ENCODE data around the gene DNASE1L1.

The DNASE1L1 gene

GRCh38 chrX:154412468-154412867 is 3.4 kb upstream of the DNASE1L1 start:
- TF ChIP-seq, protein P1, sequence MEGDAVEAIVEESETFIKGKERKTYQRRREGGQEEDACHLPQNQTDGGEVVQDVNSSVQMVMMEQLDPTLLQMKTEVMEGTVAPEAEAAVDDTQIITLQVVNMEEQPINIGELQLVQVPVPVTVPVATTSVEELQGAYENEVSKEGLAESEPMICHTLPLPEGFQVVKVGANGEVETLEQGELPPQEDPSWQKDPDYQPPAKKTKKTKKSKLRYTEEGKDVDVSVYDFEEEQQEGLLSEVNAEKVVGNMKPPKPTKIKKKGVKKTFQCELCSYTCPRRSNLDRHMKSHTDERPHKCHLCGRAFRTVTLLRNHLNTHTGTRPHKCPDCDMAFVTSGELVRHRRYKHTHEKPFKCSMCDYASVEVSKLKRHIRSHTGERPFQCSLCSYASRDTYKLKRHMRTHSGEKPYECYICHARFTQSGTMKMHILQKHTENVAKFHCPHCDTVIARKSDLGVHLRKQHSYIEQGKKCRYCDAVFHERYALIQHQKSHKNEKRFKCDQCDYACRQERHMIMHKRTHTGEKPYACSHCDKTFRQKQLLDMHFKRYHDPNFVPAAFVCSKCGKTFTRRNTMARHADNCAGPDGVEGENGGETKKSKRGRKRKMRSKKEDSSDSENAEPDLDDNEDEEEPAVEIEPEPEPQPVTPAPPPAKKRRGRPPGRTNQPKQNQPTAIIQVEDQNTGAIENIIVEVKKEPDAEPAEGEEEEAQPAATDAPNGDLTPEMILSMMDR (IDR thresholded peaks at IDR 0.05), result no peak

DNA sequence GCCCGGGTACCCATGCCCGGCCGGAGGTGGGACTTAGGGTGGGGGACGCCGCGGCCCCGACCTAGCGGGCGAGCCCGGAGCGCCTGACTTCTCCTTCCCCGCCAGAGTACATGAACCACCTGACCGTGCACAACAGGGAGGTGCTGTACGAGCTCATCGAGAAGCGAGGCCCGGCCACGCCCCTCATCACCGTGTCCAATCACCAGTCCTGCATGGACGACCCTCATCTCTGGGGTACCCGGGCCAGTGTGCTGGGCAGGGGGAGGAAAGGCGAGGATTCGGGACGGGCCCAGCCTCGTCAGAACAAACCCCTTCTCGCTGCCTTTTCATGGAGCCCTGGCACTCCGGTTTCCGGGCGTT is 2.9 kb upstream of the DNASE1L1 start:
- TF ChIP-seq, protein P1 (IDR thresholded peaks at IDR 0.05), result no peak

DNA sequence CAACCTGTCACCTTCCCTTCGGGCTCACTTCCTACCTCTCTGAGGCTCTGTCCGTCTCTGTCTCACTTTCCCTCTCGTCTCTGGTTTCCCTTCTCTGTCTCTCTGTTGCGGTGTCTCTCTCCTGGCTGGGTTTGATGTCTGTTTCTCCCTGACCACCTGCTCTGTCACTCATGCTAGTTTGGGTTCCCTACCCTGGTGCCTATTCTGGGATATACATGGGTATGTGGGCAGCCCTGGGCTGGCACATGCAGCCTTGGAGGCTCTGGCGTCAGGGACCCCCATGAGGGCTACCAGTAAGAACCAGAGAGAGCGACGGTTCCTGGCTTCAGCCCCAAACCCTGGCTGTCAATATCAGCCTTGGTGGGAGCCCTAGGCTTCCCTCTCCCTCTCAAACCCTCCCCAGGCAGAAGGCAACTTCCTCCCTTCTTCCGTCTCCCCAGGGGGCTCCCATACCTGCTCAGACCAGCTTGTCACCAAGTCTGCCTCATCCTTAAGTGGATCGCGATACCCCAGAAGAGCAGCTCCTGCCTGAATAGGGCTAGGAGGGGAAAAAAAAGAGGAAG is 314 bp downstream of the DNASE1L1 start:
- TF ChIP-seq, protein P1 (IDR thresholded peaks at IDR 0.05), result no peak

DNA sequence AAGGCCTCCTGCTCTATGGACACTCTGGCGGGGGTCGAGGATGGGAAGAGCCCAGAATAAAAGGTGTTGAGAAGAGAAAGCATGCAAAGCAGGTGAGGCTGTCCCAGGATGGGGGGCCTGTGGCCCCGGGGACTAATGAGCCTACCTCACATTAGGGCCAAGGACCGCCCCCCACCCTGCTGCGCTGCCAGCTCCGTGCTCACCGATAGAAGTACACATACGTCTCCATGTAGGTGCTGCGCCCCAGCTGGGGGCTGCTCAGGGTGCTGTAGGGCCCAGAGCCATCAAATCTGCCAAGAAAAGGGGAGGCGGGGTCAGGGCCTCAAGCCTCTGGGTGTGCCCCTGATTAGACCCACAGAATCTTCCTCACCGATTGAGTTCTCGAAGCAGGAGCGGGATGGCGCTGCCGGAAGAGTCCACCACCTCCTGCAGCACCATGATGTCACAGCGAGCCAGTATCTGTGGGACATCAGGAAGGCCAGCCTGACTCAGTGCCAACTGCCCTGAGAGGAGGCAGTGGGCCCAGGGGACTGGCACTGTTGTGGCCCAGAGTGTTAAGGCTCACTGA is 4.3 kb downstream of the DNASE1L1 start:
- TF ChIP-seq, protein P1 (IDR thresholded peaks at IDR 0.05), result no peak

- TF ChIP-seq, protein P1 (IDR thresholded peaks at IDR 0.05), result no peak
Observed at GRCh38 chrX:154403858-154404257, 5.2 kb downstream of the DNASE1L1 start.

DNA sequence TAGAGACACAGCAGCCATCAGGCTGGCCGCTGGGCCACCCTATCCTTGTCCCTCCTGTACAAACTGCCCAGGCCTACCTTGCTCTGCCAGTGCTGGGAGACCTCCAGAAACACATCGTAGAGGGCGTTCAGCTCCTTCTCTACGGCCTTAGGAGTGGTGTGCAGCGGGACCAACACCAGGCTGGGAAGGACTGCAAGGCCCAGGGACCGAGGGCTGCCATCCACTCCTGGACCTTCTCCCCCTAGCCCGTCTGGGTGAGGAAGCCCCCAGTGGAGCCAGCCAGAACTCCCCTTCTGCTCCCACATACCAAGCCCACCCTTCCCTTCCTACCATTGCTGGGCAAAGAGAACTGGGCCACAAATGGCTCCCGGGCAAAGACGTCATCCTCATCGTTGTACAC is 5.9 kb downstream of the DNASE1L1 start:
- TF ChIP-seq, protein P1 (IDR thresholded peaks at IDR 0.05), result no peak

DNA sequence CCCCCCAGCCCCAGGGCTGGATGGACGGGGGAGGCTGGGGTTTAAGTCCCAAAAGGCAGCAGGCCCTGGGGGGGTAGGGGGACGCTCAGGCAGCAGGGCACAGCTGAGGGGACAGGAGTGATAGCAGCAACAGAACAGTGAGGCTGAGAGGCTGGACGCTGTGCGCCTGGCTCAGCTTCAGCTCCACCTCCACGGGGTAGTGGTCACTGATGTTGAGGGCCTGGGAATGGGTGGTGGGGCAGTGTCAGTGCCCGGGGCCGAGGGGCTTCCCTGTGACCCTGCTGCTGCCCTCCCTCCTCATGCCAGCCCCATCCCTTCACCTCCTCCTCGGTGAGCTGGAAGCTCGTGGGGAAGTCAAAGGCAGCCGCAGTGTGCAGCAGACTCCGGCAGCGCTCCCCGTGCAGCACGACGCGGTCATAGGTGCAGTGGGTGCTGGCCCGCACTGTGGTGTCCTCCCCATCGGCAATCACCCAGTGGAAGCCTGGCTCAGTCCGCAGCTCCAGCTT is 6.4 kb downstream of the DNASE1L1 start:
- TF ChIP-seq, protein P1 (IDR thresholded peaks at IDR 0.05), result no peak
